ENCODE results near the gene ZBED4.

ZBED4 gene

DNA sequence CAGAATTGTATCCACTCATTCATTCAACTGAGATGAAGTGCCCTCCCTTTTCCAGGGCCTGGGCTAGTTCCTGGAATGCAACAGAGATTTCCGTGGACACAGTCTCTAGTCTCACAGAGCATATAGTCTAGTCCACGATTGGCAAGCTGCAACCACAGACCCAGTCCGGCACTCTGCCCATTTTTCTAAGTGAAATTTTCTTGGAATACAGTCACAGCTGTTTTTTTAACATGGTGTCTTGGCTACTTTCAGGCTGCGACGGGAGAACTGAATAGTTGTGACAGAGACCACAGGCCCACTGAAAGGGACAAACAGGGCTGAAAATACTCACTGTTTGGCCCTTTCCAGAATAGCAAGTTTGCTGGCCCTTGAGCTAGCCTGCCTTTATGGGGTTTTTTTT is 35.4 kb downstream of the ZBED4 start:
- DNase-seq: no peak
- in situ Hi-C loops (cut with MboI; ENCODE audit: low pct_unique_long_range_greater_than_20kb, low sequenced_read_pairs): loop anchor here (25.0 kb wide), 1 partner anchor 102 kb away; no protein-coding TSS in a partner anchor

DNA sequence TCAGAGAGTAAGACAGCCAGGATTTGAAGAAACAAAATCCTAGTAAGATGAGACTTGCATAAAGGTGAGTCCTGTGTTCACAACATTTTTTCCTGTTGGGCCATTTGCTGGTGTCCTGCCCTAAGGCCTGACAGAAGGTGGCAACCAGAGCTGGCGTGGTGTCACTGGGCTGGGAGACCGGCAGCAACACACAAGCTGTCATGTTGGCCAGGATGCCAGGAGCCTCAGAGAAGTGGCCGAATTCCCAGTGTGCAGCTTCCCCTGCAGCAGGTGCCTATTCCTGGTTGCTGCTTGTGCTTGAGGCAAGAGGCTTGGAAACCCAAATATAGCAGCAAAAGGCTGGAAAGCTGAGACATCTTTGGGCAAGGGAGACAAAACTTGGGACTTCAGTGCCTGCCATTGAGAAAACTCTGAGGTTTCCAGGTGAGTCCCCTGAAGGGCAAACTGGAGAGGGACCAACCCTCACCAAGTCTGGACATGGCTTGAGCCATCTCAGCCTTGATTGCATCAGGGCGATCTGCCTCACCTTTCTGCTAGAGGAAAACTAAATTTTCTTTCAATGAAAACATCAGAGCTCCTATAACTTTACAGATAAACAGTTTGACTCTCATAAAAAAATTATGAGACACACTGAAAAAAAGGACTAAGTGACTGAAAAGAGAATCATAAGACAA is 38.7 kb downstream of the ZBED4 start:
- DNase-seq: no peak
- in situ Hi-C loops (cut with MboI; ENCODE audit: low pct_unique_long_range_greater_than_20kb, low sequenced_read_pairs): loop anchor here (25.0 kb wide), 1 partner anchor 105 kb away; no protein-coding TSS in a partner anchor

DNA sequence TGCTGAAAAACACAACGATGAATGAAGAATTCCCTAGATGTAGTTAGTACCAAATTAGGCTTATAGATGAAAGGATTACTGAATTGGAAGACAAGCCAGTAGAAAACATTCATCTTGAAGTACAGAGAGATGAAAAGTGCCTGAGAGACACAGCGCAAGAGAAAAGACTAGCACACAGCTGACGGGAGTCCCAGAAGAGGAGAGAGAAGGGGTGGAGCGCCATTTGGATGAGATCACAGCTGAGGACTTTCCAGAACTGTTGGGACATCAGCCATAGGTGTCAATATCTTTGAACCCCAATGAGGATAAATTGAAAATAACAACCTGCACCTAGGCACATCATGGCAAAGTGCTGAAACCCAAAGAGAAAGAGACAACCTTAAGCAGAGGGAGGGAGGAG is 39.4 kb downstream of the ZBED4 start:
- no peak for DNase-seq

DNA sequence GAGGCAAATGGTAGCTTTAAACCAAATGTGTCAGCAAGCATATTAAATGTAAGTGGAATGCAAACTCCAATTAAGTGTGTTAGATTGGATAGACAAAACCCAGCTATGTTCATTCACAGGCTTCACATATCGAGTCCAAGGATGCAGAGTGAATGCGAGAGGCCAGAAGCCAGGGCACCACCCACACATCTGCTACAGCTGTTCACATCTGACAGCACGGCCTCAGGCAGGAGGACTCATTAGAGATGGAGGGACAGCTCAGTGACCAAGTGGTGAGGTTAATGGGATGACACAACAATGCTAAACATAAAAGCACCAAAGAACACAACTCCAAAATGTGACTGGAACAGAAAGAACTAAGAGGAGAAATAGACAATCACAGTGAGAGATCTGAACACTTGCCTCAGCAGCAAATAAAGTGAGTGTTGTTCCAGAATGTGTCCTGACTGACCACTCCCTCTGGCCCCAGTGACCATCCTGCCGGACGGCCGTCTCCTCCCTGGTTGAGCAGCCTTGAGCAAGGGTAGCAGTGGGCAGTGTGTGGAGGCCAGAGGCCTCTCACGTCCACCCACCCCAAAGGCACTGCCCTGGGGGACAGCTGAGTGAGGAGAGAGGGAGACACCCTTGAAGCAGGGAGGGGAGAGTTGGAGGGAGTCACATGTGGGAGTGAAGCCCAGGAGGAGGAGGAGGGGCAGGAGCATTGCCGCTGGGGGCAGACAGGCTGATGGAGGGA is 40.8 kb downstream of the ZBED4 start:
- in situ Hi-C loops (cut with MboI; ENCODE audit: low pct_unique_long_range_greater_than_20kb, low sequenced_read_pairs): loop anchor here (25.0 kb wide), 1 partner anchor 107 kb away; no protein-coding TSS in a partner anchor
- no peak for DNase-seq

More for the DNA sequence above, 39.4 kb downstream of the ZBED4 start:
- in situ Hi-C loops (cut with MboI; ENCODE audit: low pct_unique_long_range_greater_than_20kb, low sequenced_read_pairs): loop anchor here (25.0 kb wide), 1 partner anchor 106 kb away; no protein-coding TSS in a partner anchor

DNA sequence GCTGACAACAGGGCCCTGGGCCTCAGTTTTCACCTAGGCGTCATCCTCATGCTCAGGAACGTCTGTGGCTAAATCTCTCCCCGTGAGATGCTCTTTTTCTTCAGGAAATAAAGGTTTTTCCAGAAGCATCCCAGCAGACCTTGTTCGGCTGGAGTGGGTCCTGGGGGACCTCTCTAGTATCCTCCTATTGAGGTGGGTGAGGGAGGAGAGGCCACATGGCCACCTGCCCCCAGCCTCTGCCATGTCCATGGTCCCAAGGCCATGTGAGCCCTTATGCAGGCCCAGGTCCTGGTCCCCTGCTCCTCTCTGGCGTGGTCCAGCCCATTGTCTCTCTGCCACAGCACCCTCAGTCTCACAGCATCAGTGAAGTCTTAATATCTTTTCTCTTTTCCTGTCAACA is 42.6 kb downstream of the ZBED4 start:
- DNase-seq: no peak
- in situ Hi-C loops (cut with MboI; ENCODE audit: low pct_unique_long_range_greater_than_20kb, low sequenced_read_pairs): loop anchor here (25.0 kb wide), 1 partner anchor 109 kb away; no protein-coding TSS in a partner anchor

DNA sequence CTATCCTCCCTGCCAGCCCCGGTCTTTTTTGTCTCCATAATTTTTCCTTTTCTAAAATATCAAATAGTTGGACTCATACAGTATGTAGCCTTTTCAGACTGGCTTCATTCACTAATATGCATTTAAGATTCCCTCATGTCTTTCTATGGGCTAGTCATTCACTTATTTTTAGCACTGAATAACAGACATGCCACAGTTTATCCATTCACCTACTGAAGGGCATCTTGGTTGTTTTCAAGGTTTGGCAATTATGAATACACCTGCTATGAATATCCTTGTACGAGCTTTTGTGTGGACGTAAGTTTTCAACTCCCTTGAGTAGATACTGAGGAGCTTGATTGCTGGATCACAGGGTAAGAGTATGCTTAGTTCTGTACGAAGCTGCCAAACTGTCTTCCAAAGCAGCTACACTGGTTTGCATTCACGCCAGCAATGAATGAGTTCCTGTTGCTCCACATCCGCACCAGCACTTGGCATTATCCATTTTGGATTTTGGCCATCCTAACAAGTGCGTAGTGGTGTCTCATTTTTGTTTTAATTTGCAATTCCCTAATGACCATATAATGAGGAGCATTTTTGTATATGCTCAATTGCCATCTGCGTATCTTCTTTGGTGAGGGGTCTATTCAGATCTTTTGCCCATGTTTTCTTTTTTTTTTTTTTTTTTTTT is 43.5 kb downstream of the ZBED4 start:
- DNase-seq: no peak
- in situ Hi-C loops (cut with MboI; ENCODE audit: low pct_unique_long_range_greater_than_20kb, low sequenced_read_pairs): loop anchor here (25.0 kb wide), 1 partner anchor 110 kb away; no protein-coding TSS in a partner anchor

DNA sequence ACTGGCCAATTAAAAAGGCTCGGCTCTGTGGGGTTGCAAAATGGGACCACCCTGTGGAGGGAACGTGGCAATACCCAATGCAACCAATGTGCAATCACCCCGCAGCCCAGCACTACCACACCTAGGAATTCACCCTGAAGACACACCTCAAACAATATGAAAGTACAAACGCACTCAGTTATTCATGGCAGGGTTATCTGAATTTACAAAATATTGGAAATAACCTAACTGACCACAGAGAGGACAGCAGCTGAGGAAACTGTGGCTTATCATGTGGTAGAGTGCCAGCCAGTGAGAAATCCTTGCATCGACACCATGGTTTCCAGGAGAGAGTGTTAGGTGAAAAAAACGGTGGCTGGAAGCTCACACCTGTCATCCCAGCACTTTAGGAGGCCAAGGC is 45.9 kb downstream of the ZBED4 start:
- DNase-seq: no peak
- in situ Hi-C loops (cut with MboI; ENCODE audit: low pct_unique_long_range_greater_than_20kb, low sequenced_read_pairs): loop anchor here (25.0 kb wide), 1 partner anchor 112 kb away; no protein-coding TSS in a partner anchor

DNA sequence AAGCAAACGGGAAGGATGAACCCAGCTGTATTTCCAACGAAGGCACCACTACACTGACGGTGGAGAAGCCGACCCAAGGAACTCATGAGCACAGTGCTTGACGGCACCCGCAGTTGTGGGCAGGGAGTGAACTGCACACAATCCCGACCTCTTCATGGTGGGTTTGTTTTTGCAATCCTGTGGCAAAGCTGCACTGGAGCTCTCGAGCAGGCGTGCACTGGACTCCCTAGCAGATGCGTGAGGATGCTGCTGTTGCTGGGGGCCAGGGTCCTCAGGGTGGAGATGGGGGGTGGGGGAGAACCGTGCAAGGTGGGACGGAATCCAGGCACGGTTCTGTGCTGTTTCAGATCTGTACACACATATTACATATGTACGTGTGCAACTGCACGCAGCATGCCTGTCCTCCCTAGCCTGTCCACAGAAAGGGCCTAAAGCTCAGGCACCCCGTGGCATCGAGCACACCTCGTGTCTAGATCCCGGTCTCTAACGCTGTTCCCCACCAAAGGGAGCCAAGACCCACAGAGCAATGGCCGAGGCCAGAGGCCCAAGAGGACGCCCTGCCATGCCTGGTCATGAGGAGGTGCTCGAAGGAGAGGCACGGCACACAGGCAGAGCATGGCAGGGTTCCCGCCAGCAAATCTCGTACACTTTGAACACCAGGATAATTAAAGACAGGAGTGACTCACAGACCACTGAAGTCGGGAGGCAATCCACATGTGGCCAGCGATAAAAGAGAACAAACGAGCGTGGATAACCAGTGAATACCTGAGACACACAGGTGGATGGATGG is 47.0 kb downstream of the ZBED4 start:
- in situ Hi-C loops (cut with MboI; ENCODE audit: low pct_unique_long_range_greater_than_20kb, low sequenced_read_pairs): no loop called here

DNA sequence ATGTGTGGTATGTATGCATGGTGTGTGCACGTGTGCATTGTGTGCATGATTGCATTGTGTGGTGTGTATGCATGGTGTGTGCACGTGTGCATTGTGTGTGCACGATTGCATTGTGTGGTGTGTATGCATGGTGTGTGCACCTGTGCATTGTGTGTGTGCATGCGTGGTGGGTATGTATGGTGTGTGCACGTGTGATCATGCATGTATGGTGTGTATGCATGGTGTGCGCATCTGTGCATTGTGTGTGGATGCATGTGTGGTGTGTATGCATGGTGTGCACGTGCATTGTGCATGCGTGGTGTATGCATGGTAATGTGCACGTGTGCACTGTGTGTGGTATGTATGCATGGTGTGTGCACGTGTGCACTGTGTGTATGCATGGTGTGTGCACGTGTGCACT is 47.8 kb downstream of the ZBED4 start:
- DNase-seq: no peak
- in situ Hi-C loops (cut with MboI; ENCODE audit: low pct_unique_long_range_greater_than_20kb, low sequenced_read_pairs): no loop called here

More for the DNA sequence above, 47.0 kb downstream of the ZBED4 start:
- no peak for DNase-seq

DNA sequence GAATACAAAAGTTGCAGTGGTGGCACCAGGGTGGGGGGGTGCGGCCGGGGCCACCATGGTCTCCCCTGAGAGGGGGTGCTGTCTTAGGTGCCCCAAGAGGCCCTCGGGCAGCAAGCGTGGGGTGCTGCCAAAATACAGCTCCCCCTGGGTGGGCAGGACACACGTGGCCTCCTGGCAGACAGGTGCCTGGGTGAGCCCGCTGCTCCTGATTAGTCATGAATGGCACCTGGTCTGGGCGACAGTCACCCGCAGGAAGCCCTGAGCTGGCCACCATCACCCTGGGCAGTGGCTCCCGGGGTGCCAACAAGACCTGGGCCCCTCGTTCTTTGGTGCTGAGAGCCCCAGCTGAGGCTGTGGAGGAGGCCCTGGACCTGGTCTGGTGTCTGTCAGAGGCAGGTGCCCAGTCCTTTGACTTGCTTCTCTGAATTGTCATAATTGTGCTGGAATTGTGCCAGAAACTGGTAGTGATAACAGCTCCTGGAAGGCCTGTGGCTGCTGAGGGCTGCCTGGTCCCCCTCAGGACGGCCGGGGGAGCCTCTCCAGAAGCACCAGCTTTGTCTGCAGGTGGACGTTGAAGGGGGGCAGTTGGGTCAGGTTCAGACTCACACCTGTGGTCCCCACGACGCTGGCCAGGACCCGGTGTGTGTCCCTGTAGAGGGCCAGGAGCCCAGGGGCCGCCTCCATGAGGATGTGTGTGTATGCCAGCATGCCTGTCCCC is 49.8 kb downstream of the ZBED4 start:
- in situ Hi-C loops (cut with MboI; ENCODE audit: low pct_unique_long_range_greater_than_20kb, low sequenced_read_pairs): no loop called here
- DNase-seq: no peak

DNA sequence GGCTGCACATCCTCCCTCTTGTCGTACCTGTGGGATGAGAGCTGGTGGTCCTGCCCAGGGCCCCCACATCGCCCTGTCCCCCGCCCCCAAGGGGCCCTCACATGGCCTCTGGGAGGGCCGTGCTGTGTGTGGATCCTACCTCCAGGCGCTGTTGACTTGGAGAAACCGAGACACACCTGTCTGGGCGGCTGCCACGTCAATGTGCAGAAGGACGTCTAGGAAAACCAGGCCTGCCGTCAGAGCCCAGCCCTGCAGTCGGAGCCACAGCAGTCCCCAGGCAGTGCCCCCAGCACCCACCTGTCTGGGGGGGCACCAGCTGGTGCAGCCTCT is 50.4 kb downstream of the ZBED4 start:
- in situ Hi-C loops (cut with MboI; ENCODE audit: low pct_unique_long_range_greater_than_20kb, low sequenced_read_pairs): no loop called here
- no peak for DNase-seq

DNA sequence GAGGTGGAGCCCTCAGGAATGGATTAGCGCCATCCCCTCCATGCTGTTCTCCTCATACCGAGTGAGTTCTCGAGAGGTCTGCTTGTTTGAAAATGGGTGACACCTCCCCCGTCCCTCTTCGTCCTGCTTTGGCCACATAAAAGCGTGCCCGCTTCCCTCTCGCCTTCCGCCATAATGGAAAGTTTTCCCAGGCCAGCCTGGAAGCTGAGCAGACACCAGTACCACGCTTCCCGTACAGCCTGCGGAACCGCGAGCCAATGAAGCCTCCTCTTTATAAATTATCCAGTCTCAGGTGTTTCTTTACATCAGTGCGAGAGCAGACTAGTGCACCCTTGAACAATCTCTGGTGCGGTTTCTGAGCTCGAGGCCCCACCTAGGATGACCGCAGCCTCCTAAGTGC is 51.8 kb downstream of the ZBED4 start:
- in situ Hi-C loops (cut with MboI; ENCODE audit: low pct_unique_long_range_greater_than_20kb, low sequenced_read_pairs): no loop called here

DNA sequence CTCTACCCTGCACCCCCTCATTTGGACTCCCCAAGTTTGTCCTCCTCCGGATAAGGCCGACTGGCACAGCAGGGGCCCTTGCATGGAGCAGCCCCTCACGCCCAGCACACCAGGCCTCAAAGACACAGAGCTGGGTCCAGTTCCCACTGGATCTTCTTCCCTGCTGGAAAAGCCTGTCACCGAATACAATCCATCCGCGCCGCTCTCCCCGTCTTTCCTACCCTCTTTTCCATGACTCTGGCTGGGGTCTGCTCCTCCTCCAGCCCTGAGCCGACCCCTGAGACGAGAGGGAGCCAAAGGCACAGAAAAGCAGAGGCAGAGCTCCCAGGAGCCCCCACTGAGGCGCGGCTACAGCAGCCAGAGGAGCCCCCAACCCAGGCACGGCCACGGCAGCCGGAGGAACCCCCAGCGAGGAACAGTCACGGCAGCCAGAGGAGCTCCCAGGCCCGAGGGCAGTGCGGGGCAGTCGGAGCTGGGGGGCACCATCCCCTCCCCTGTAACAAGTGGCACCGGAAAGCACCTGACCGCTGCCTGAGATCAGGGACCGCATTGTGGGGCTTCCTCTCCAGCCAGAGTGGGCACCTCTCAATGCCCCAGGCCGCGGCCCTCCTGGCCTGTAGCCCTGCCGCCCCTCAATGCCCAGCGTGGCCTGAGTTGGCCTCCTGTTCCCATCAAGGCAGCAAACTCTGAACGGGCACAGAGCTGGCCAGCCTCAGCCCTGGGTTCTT is 52.6 kb downstream of the ZBED4 start:
- in situ Hi-C loops (cut with MboI; ENCODE audit: low pct_unique_long_range_greater_than_20kb, low sequenced_read_pairs): no loop called here
- no peak for DNase-seq

More for the DNA sequence above, 51.8 kb downstream of the ZBED4 start:
- no peak for DNase-seq

DNA sequence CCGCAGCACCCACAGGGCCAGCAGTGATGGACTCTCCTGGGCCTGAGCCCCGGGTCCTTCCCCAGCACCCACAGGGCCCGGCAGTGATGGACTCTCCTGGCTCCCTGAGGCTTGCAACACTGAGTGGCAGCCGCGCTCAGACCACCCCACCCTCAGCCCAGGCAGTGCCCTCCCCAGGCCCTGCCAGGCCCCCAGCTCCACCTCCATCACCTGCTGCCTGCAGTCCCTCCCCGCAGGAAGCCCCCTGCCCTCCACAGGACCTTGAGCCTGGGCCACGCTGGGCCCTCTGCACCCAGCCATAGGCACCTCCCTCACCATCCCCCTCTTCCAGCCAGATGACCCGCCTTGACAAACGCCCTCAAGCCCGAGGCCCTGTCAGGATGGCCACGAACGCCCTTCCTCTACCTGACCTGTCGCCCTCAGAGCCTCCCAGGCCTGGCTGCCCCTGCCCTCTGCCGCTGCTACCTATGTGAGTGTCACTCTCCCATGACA is 53.2 kb downstream of the ZBED4 start:
- no peak for DNase-seq
- in situ Hi-C loops (cut with MboI; ENCODE audit: low pct_unique_long_range_greater_than_20kb, low sequenced_read_pairs): no loop called here

DNA sequence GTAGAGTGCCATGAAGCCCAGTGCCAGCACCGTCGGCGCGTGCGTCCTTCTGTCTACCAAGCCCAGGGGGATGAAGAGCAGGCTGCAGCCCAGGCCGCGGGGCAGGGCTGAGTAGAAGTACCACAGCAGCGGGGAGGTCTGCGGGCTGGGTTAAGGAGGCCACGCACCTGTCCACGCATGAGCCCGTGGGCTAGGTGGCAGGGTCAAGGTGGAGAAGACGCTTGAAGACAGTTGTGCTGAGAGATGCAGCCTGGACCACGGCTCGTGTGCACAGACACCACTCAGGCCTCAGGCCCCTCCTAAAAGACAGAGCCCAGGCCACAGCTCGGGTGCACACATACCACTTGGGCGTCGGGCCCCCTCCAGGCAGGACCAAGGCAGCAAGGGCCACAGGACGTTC is 54.2 kb downstream of the ZBED4 start:
- no peak for DNase-seq
- in situ Hi-C loops (cut with MboI; ENCODE audit: low pct_unique_long_range_greater_than_20kb, low sequenced_read_pairs): no loop called here

DNA sequence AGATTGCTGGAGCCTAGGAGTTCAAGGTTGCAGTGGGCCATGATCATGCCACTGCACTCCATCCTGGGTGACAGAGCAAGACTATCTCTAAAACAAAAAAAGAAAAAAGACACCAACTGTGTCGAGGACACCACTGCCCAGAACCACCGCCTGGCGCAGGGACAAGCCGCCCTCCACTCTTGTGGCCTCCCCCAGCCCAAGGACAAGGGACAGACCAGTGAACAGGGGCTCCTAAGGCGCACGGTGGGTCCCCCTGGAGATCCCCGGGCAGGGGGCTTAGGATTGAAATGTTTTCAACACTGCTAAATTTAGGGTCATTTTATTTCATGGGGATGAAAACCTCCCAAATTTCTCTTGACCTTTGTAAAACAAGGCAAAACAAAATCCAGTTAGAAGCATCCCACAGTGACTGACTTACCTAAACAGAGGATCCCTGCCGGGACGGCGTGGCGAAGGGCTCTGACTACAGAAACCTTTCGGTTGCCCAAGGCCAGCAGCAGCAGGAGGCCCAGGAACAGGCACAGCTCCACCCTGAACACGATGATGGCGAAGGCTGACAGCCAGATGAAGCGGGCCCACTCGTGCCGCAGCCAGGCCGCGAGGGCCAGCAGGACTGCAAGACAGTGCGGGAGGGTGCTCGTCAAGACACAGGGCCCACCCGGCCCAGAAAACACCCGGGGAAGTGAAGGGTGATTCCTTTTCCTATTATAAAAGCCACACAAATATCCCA is 56.0 kb downstream of the ZBED4 start:
- in situ Hi-C loops (cut with MboI; ENCODE audit: low pct_unique_long_range_greater_than_20kb, low sequenced_read_pairs): no loop called here
- no peak for DNase-seq
